Measurements from ENCODE around the gene BMP8A.
"Not testable (repeated sequence)": the region's sequence is repeated elsewhere in the genome, so short reads cannot be mapped to it uniquely, and the experiment has no call there.

Gene BMP8A

DNA sequence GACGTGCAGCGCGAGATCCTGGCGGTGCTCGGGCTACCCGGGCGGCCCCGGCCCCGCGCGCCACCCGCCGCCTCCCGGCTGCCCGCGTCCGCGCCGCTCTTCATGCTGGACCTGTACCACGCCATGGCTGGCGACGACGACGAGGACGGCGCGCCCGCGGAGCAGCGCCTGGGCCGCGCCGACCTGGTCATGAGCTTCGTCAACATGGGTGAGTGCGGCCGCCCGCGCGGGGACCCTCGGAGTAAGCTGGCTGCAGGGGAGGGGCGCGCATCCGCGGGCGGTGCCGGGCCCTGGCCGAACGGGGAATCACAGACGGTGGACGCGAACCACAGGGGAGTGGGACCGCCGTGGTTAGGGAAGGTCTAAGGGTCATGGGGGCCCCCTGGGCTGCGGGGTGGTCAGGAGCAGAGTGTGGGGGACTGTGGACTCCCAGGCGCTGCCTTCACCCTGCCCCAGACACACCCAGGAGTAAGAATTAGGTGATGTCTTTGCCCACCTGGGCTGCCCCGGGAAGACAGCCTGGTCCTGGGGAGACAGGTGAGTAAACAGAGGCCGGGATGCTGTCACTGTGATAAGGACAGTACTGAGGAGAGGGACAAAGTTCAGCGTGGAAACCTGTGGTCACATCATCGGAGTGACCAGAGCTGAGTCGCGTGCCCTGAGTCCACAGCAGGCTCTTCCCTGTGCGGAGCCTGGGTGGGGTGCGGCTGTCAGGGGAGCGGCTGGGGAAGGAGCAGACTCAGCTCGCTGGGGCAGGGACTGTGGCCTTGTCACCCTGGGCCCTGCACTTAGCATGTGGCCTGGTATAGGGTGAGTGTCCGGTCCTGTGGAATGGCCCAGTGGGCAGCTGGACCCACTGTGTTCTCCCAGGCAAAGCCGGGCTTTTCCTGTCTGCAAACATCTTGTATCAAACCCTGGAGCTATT is 944 bp downstream of the BMP8A start:
- not testable (repeated sequence) for H3K9me3 Mint-ChIP-seq; H3K4me1 Mint-ChIP-seq (ENCODE audit: low read depth); H3K36me3 Mint-ChIP-seq (ENCODE audit: low read depth); H3K27ac Mint-ChIP-seq
- peak overlapping the region; percentile 46 for H3K4me3 Mint-ChIP-seq
- peaks cover 34% of the 10 kb centered on the region for H3K27me3 Mint-ChIP-seq (ENCODE audit: low read depth)

DNA sequence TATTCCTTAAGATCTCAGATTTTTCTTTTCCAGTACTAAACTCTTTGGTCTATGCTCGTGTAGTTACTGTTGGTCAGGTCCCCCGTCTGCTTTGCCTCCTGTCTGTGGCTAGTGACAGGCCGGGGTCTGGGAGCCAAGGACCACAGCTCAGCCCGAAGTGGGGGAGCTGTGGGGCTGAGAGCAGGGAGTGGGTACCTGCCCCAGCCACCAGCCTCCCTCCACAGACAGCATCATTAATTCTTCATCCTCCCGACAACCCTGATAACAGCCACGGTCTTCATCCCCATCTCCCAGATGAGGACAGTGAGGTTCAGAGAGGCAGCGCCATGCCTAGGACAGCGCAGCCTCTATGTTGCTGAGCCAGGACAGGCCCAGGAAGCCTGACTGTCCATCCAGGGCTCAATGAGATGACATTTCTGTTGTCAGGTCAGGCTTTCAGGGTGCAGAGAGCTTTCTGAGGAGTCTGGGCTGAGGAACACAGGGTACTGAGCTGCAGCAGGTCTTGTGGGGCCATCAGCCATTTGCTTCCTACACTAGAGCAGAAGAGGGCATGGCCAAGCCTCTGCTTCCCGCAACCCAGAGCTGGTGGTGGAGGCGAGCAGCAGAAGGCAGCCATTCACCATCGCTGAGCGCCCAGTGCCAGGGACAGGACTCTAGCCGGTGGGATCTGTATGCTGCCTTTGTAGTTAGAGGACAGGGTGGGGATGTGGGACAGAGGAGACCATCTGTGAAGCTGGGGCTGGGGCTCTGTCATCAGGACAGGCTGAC is 1.8 kb downstream of the BMP8A start:
- H3K4me1 Mint-ChIP-seq (ENCODE audit: low read depth); H3K27ac Mint-ChIP-seq; H3K9me3 Mint-ChIP-seq; H3K4me3 Mint-ChIP-seq; H3K36me3 Mint-ChIP-seq (ENCODE audit: low read depth): not testable (repeated sequence)
- peaks cover 34% of the 10 kb centered on the region for H3K27me3 Mint-ChIP-seq (ENCODE audit: low read depth)

DNA sequence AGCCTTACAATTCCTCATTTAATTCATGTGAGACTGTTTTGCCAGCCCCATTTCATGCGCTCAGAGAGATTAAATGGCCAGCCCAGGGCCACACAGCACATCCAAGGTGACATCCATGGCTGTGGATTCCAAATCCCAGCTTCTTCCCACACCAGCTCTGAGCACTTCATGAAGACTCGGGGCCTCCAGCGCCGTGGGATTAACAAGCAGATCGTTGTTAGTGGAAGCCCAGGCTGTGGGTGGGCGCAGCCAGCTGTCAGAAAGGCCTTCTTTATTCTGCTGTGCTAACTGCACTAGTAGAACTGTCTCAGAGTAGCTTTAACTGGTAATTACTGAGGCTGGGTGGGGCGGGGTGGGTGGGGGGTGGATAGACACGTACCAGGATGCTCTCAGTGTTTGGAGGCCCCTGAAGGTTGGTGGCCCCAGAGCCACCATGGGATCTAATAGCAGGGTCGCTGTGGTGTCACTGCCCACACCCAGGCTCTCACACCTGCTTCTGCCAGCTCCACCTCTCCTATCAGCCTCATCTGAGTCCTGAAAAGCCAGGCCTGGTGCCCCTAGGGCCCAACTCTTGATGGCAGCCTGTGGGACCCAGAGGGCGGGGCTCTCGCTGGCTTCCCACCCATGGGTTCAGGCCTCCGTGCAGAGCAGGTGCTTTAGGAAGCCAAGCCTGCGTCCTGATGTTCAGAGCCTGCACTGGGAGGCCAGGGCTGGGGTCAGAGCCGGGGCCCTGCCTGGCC is 3.4 kb downstream of the BMP8A start:
- H3K4me3 Mint-ChIP-seq = no peak overlapping the region
- no peaks in the 10 kb centered on the region for H3K36me3 Mint-ChIP-seq (ENCODE audit: low read depth)
- H3K9me3 Mint-ChIP-seq = no peaks in the 10 kb centered on the region
- H3K4me1 Mint-ChIP-seq (ENCODE audit: low read depth) = peaks cover 4% of the 10 kb centered on the region
- H3K27ac Mint-ChIP-seq = no peak overlapping the region
- H3K27me3 Mint-ChIP-seq (ENCODE audit: low read depth) = peaks cover 33% of the 10 kb centered on the region

DNA sequence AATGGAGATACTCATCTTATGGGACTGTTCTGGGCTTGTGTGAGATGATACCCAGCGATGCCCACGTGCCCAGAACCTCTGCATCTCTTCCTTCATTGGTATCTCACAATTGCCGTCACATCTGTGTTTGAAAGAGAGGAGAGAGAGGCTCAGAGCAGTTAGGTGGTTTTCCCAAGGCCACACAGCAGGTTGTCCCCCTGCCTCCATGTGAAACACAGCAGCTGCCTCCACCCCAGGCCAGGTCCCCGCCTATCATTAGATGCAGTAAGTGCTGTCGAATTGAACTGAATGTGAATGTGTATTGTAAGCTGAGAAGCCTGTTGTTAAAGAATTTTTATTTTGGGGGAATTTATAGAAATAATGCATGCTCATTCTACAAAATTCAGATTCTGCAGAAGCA is 5.1 kb downstream of the BMP8A start:
- not testable (repeated sequence) for H3K36me3 Mint-ChIP-seq (ENCODE audit: low read depth); H3K27ac Mint-ChIP-seq; H3K9me3 Mint-ChIP-seq; H3K4me3 Mint-ChIP-seq; H3K4me1 Mint-ChIP-seq (ENCODE audit: low read depth)
- peaks cover 28% of the 10 kb centered on the region for H3K27me3 Mint-ChIP-seq (ENCODE audit: low read depth)

DNA sequence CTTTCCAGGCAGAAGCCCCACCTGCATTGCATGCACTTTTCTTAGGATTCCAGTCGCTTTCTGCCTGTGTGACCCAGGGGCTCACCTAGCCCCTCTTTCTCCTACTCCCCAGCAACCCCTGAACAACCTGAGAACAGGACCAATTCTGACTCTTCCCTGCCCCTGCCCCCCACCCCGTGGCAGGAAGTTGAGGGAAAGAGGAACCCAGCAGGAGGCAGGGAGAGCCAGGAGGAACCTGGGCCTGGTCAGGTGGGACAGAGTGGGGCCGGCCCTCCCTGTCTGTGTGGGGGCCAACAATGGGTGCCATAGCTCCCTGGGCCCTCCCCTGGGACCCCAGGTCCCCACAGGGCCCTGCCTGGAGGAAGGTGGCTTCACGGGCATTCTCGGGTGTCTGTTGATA is 6.1 kb downstream of the BMP8A start:
- no peaks in the 10 kb centered on the region for H3K4me1 Mint-ChIP-seq (ENCODE audit: low read depth)
- no peaks in the 10 kb centered on the region for H3K36me3 Mint-ChIP-seq (ENCODE audit: low read depth)
- H3K27me3 Mint-ChIP-seq (ENCODE audit: low read depth) = peaks cover 26% of the 10 kb centered on the region
- no peaks in the 10 kb centered on the region for H3K9me3 Mint-ChIP-seq
- no peak overlapping the region for H3K27ac Mint-ChIP-seq
- H3K4me3 Mint-ChIP-seq = no peak overlapping the region

DNA sequence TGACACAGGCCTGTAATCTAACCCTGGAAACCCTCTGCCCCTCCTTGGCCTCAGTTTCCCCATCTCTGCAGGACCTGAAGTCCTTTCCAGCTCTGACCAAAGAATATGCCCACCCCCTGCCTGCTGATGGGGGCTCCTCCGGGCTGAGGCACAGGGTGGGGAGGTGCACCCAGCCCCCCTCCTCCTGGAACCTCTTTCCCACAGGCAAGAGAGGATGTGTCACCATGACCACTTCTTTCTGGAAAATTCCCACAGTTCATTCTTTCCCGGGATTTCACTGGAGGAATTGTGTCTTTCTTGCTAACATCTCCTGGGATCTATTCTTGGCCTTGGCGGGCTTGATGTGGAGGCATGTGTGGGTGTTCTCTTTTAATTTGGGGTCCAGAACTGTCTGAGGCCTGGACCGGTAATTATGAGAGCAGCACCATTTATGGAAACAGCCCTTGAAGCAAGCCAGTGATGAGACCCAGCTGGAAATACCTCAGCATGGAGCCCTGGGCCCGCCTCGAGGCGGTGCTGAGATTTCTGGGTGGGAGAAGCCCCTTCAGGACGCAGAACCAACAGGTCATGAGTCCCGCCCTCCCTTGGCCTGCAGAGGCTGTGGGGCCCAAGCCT is 6.8 kb downstream of the BMP8A start:
- H3K36me3 Mint-ChIP-seq (ENCODE audit: low read depth); H3K27ac Mint-ChIP-seq; H3K4me3 Mint-ChIP-seq; H3K9me3 Mint-ChIP-seq; H3K4me1 Mint-ChIP-seq (ENCODE audit: low read depth): not testable (repeated sequence)
- H3K27me3 Mint-ChIP-seq (ENCODE audit: low read depth) = peaks cover 20% of the 10 kb centered on the region

DNA sequence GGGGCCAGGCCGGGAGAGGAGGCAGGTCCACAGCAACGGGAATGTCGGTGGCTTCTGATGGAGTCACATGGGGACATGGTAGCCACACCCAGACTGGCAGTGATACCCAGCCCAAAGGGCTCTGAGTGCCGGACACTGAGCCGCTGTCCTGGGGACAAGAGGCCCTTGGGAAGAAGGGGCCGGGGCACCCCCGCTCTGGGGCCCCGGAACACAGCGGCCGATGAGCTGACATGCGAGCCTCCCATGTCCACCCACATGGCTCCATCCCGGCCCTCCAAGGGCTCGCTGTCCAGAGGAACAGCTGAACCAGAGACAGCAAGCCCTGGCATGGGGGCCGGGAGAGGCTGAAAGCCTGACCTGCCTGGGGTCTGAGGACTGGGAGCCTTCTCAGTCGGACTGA is 7.4 kb downstream of the BMP8A start:
- not testable (repeated sequence) for H3K9me3 Mint-ChIP-seq; H3K36me3 Mint-ChIP-seq (ENCODE audit: low read depth); H3K4me1 Mint-ChIP-seq (ENCODE audit: low read depth); H3K4me3 Mint-ChIP-seq; H3K27ac Mint-ChIP-seq
- H3K27me3 Mint-ChIP-seq (ENCODE audit: low read depth) = peaks cover 13% of the 10 kb centered on the region

DNA sequence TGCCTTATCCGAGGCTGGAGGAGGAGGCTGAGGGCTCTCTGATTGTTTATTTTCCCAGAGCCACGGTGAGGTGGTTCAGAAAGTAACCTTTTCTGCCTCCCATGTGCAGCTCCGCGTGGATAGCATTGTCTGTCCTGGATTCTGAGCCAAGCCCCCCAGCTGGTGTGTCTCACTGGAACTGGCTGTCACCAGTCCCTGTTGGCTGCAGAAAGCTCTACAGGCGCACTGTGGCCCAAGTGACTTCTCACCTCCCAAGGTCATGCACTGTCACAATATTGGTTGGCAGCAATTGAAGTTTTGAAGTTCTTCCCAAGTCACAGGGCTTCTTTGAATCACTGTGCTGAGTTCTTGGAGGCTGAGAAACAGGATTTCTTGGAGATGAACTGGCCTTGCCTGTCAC is 8.2 kb downstream of the BMP8A start:
- H3K4me1 Mint-ChIP-seq (ENCODE audit: low read depth) = no peaks in the 10 kb centered on the region
- no peaks in the 10 kb centered on the region for H3K36me3 Mint-ChIP-seq (ENCODE audit: low read depth)

DNA sequence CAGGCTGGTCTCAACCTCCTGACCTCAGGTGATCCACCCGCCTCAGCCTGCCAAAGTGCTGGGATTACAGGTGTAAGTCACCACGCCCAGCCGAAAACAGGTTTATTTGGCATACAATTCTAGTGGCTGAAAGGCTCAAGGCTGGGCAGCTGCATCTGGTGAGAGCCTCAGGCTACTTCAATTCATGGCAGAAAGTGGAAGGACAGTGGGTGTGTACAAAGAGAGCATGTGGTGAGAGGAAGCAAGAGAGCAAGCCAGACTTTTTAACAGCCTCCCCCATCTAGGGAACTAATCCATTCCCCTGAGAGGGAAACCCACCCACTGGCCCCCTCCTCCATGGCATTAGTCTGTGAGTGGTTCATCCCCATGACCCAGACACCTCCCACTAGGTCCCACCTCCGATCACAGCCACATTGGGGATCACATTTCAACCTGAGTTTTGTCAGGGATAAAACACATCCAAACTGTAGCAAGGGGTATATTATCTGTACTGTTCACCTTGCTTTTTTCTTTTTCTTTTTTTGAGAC is 9.5 kb downstream of the BMP8A start:
- Mint-ChIP-seq H3K36me3 (ENCODE audit: low read depth) (no peaks in the 10 kb centered on the region), H3K27ac (no peak overlapping the region), H3K27me3 (ENCODE audit: low read depth) (peaks cover 6% of the 10 kb centered on the region), H3K4me1 (ENCODE audit: low read depth) (no peaks in the 10 kb centered on the region), H3K9me3 (no peaks in the 10 kb centered on the region), H3K4me3 (no peak overlapping the region)

More for the DNA sequence above, 8.2 kb downstream of the BMP8A start:
- Mint-ChIP-seq H3K27ac (no peak overlapping the region), H3K9me3 (no peaks in the 10 kb centered on the region), H3K27me3 (ENCODE audit: low read depth) (peaks cover 6% of the 10 kb centered on the region), H3K4me3 (no peak overlapping the region)

DNA sequence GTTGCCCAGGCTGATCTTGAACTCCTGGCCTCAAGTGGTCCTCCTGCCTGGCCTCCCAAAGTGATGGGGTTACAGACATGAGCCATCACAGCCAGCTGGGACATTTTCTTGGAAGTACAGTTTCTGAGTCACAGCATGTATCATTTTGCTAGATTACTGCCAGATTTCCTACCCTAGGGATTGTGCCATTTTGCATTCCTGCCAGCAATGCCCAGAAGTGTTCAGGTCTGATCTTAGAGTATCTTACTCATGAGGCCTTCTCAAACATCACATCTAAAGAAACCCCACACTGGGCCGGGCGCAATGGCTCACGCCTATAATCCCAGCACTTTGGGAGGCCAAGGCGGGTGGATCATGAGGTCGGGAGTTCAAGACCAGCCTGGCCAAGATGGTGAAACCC is 10.2 kb downstream of the BMP8A start:
- Mint-ChIP-seq H3K4me1 (ENCODE audit: low read depth) (no peaks in the 10 kb centered on the region), H3K27ac (no peak overlapping the region), H3K36me3 (ENCODE audit: low read depth) (no peaks in the 10 kb centered on the region), H3K4me3 (no peak overlapping the region), H3K9me3 (no peaks in the 10 kb centered on the region), H3K27me3 (ENCODE audit: low read depth) (peaks cover 8% of the 10 kb centered on the region)

DNA sequence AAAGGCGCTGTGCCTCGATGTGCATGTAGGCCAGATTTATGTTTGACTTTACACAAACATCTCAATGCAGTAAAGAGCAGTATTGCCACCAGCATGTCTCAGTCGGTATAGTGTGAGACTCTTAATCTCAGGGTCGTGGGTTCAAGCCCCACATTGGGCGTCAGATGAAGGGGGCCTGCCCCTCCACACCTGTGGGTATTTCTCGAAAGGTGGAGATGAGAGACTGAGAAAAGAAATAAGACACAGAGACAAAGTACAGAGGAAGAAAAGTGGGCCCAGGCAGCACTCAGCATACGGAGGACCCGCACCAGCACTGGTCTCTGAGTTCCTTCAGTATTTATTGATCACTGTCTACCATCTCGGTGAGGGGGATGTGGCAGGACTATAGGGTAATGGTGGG is 13.0 kb downstream of the BMP8A start:
- not testable (repeated sequence) for H3K4me1 Mint-ChIP-seq (ENCODE audit: low read depth); H3K9me3 Mint-ChIP-seq; H3K4me3 Mint-ChIP-seq; H3K36me3 Mint-ChIP-seq (ENCODE audit: low read depth); H3K27ac Mint-ChIP-seq
- peaks cover 24% of the 10 kb centered on the region for H3K27me3 Mint-ChIP-seq (ENCODE audit: low read depth)

DNA sequence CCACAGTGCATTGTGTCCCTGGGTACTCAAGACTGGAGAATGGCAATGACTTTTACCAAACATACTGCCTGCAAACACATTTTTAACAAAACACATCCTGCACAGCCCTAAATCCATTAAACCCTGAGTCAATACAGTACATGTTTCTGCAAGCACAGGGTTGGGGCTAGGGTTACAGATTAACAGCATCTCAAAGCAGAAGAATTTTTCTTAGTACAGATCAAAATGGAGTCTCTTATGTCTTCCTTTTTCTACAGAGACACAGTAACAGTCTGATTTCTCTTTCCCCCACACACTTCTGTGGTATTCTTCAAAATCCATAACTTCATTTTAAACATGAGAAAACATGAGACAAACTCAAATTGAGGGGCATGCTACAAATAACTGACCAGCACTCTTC is 13.9 kb downstream of the BMP8A start:
- Mint-ChIP-seq H3K4me3 (no peak overlapping the region), H3K27ac (no peak overlapping the region), H3K27me3 (ENCODE audit: low read depth) (peaks cover 27% of the 10 kb centered on the region), H3K9me3 (no peaks in the 10 kb centered on the region), H3K36me3 (ENCODE audit: low read depth) (no peaks in the 10 kb centered on the region), H3K4me1 (ENCODE audit: low read depth) (peaks cover 9% of the 10 kb centered on the region)

DNA sequence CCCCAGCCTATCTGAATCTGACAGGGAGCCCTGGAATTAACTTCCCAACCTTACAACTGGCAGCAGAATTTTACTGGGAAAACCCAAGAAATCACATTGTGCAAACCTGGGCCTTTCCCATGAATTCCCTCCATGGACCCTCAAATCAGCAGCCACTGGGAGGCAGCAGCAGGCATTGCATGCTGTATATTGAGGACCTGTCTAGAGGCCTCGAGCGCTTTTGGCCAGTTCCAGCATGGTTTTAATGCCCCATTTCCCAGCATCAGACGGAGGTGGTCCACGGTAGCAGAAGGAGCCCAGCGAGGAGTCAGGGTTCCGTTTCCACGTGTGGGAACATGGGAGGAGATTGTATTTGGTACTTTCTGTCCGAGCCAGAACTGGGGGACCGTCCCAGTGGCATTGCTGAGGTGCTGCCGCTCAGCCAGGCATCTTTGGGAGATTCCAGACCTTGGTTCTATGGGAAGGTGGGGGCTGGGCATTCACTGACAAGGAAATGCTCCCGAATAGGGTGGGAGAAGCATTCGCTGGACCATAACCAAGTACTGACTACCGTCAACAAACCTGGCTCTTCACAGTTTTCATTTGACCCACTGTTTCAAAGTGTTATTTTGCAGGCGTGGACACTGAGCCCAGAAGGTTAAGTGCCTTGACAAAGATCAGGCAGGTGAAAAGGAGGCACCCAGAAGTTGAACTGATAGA is 15.9 kb downstream of the BMP8A start:
- H3K27ac Mint-ChIP-seq = no peak overlapping the region
- H3K9me3 Mint-ChIP-seq = no peaks in the 10 kb centered on the region
- no peak overlapping the region for H3K4me3 Mint-ChIP-seq
- H3K36me3 Mint-ChIP-seq (ENCODE audit: low read depth) = no peaks in the 10 kb centered on the region
- peaks cover 20% of the 10 kb centered on the region for H3K27me3 Mint-ChIP-seq (ENCODE audit: low read depth)
- H3K4me1 Mint-ChIP-seq (ENCODE audit: low read depth) = peaks cover 9% of the 10 kb centered on the region

DNA sequence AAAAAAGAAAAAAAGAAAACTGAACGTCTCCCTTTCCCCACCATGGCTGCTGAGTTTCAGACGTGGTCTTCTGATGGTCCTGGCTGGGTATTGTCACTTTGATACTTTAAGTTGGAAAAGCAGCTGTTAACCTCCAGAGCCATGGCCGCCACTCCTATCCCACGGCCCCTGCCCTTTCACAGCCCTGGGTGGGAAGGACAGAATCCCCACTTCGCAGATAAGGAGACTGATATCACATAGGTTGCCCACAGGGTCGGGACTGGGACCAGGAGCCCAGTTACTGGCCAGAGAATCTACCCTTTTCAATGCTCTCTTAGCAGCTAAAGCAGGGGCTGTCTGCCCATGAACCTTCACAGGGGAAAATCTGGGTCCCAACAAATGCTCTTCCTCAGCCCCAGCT is 16.8 kb downstream of the BMP8A start:
- Mint-ChIP-seq H3K9me3 (no peaks in the 10 kb centered on the region), H3K27ac (no peak overlapping the region), H3K36me3 (ENCODE audit: low read depth) (no peaks in the 10 kb centered on the region), H3K4me3 (no peak overlapping the region), H3K27me3 (ENCODE audit: low read depth) (peaks cover 20% of the 10 kb centered on the region), H3K4me1 (ENCODE audit: low read depth) (peaks cover 9% of the 10 kb centered on the region)

All from T-helper 1 cell treated with Interleukin-12 subunit alpha and Interleukin-12 subunit beta and Interleukin-4 antibody, amounts not matched to agents 30 μg/mL and 1 μg/mL, for 36 hours (primary cell).